ENCODE measurements around the gene MRGPRG. TPM values are rescaled to one million over a fixed set of nuclear protein-coding genes. Genes with fewer than 3 reads are reported as not detected.

MRGPRG gene
- total and polyA plus RNA-seq, 2 donors from 2014 or later: not detected

GRCh38 chr11:3230636-3231549 is 12.3 kb upstream of the MRGPRG start:
- FAIRE-seq (no peak), DNase-seq (no peak)
- Histone ChIP-seq H3K4me1 (ENCODE audit: control insufficient read depth in 2 of 3, insufficient read depth in 2 of 3, low read depth in 1 of 3, low read length in 3 of 3) (no peaks in the 10 kb centered on the region), H3K27ac (ENCODE audit: low read depth in 2 of 2, low read length in 2 of 2) (no peak overlapping the region), H3K36me3 (ENCODE audit: control insufficient read depth in 2 of 3, insufficient read depth in 3 of 3, low read length in 3 of 3) (no peaks in the 10 kb centered on the region), H3K9ac (ENCODE audit: low read length in 3 of 3) (no peak overlapping the region), H3K9me3 (ENCODE audit: control insufficient read depth in 2 of 3, insufficient read depth in 1 of 3, low read length in 3 of 3) (no peaks in the 10 kb centered on the region), H3K4me3 (ENCODE audit: low read length in 3 of 3) (no peak overlapping the region), H3K27me3 (ENCODE audit: control insufficient read depth, insufficient read depth, low read length) (no peaks in the 10 kb centered on the region)
- intact Hi-C loops (cut with DNase I): no loop called here
- TF ChIP-seq, protein P1, sequence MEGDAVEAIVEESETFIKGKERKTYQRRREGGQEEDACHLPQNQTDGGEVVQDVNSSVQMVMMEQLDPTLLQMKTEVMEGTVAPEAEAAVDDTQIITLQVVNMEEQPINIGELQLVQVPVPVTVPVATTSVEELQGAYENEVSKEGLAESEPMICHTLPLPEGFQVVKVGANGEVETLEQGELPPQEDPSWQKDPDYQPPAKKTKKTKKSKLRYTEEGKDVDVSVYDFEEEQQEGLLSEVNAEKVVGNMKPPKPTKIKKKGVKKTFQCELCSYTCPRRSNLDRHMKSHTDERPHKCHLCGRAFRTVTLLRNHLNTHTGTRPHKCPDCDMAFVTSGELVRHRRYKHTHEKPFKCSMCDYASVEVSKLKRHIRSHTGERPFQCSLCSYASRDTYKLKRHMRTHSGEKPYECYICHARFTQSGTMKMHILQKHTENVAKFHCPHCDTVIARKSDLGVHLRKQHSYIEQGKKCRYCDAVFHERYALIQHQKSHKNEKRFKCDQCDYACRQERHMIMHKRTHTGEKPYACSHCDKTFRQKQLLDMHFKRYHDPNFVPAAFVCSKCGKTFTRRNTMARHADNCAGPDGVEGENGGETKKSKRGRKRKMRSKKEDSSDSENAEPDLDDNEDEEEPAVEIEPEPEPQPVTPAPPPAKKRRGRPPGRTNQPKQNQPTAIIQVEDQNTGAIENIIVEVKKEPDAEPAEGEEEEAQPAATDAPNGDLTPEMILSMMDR (IDR thresholded peaks at IDR 0.05; ENCODE audit: borderline replicate concordance, extremely low read depth, insufficient read depth): no peak

DNA sequence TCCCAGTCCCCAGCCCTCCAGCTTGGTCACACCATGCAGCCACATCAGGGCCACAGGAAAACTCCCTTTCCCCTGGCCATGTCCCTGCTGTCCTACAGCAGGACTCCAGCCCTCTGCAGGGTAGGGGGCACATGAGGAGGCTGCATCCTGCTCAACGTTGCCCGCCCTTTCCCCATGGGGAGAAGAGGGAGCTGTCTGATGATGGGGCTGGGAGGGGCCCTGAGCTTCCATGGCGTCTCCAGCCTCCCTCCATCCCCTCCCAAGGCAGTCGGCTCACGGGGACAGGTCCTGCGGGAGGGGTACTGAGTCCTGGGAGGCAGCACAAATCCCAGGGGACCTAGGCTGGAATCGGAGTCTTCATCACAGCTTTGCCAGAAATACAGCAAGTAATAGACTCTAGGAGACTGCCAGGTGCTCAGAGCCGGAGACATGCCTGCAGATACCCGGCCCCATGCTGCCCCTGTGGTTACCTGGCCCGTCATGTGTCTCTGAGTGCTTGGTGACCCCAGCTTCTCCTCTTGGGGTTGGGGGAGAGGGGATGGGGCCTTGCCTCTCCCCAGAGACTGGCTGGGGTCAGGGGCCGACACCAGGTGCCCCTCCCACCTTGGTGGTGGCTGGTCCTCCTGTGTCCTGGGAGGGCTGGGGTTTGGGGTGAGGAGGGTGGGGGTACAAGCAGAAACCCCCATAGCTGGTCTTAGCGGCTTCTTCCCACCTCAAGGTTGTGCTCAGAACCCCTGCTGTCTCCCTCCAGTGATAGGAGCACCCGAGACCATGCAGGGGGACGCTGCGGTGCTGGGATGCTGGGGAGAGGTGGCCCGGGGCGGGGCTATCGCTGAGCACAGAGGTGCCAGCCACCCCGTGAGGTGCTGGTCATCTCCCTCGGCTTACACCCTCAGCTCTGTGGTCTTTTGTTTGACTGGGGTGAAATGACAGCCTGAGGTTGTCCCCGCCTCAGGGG is 11.3 kb upstream of the MRGPRG start:
- Histone ChIP-seq H3K4me3 (ENCODE audit: low read length in 3 of 3) (no peak overlapping the region), H3K4me1 (ENCODE audit: control insufficient read depth in 2 of 3, insufficient read depth in 2 of 3, low read depth in 1 of 3, low read length in 3 of 3) (peaks cover 0 to under 1% (median 0%) of the 10 kb centered on the region in 3 donors), H3K9me3 (ENCODE audit: control insufficient read depth in 2 of 3, insufficient read depth in 1 of 3, low read length in 3 of 3) (no peaks in the 10 kb centered on the region), H3K27ac (ENCODE audit: low read depth in 2 of 2, low read length in 2 of 2) (no peak overlapping the region), H3K36me3 (ENCODE audit: control insufficient read depth in 2 of 3, insufficient read depth in 3 of 3, low read length in 3 of 3) (no peaks in the 10 kb centered on the region), H3K9ac (ENCODE audit: low read length in 3 of 3) (no peak overlapping the region), H3K27me3 (ENCODE audit: control insufficient read depth, insufficient read depth, low read length) (no peaks in the 10 kb centered on the region)
- FAIRE-seq (no peak), DNase-seq (no peak)
- TF ChIP-seq, protein P1 (IDR thresholded peaks at IDR 0.05; ENCODE audit: borderline replicate concordance, extremely low read depth, insufficient read depth): no peak
- intact Hi-C loops (cut with DNase I): no loop called here

- FAIRE-seq (no peak), DNase-seq (no peak)
- no peak overlapping the region for H3K9ac ChIP-seq (ENCODE audit: low read length in 3 of 3)
- no peak overlapping the region for H3K27ac ChIP-seq (ENCODE audit: low read depth in 2 of 2, low read length in 2 of 2)
- H3K4me3 ChIP-seq (ENCODE audit: low read length in 3 of 3): no peak overlapping the region
- H3K36me3 ChIP-seq (ENCODE audit: control insufficient read depth in 2 of 3, insufficient read depth in 3 of 3, low read length in 3 of 3): no peaks in the 10 kb centered on the region
- TF ChIP-seq, protein P1 (IDR thresholded peaks at IDR 0.05; ENCODE audit: borderline replicate concordance, extremely low read depth, insufficient read depth): no peak
- intact Hi-C loops (cut with DNase I): no loop called here
- peaks cover 0 to 3% (median 0%) of the 10 kb centered on the region in 3 donors for H3K4me1 ChIP-seq (ENCODE audit: control insufficient read depth in 2 of 3, insufficient read depth in 2 of 3, low read depth in 1 of 3, low read length in 3 of 3)
- no peaks in the 10 kb centered on the region for H3K9me3 ChIP-seq (ENCODE audit: control insufficient read depth in 2 of 3, insufficient read depth in 1 of 3, low read length in 3 of 3)
- H3K27me3 ChIP-seq (ENCODE audit: control insufficient read depth, insufficient read depth, low read length): no peaks in the 10 kb centered on the region
Observed at GRCh38 chr11:3228445-3228829, 9.8 kb upstream of the MRGPRG start.

Measured in kidney (tissue), 14 donors.